ENCODE results near the gene MTHFD2. TPM values are rescaled to one million over a fixed set of nuclear protein-coding genes. Genes with fewer than 3 reads are reported as not detected.

MTHFD2 gene
- total and polyA plus RNA-seq, 2 experiments from 2014 or later, result 144 to 215 TPM

DNA sequence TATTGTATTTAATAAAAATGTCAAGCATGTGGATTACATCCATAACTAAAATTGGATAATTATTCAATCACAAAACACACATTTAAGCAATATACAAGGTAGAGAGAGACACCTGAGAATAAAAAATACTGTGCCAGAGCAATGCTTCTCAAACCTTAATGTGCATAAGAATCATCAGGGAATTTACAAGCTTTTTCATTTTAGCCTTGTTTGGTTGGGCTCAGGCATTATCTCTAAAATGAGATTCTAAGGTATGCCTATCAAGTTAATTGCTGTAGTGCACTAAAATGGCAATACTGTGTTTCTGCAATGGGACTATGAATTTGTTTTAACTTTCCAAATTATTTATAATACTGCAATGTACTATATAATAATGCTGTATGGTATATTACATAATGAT is 20.7 kb upstream of the MTHFD2 start:
- Histone ChIP-seq H3K27me3 (replicated peaks; ENCODE audit: insufficient read depth) (no peaks in the 10 kb centered on the region), H4K20me1 (ENCODE audit: insufficient read depth) (peaks cover under 1% of the 10 kb centered on the region; the same call in 1 of the 2 replicates), H3K4me3 (peak overlapping the region; percentile 89), H3K9ac (peak overlapping the region; percentile 95), H3K9me3 (ENCODE audit: low read depth) (no peaks in the 10 kb centered on the region), H3K4me2 (ENCODE audit: unreplicated experiment) (peak overlapping the region; percentile 84), H3K4me1 (ENCODE audit: insufficient read depth) (peaks cover 10% of the 10 kb centered on the region; the same call in 1 of the 2 replicates), H3F3A (ENCODE audit: insufficient read depth) (peaks cover 18% of the 10 kb centered on the region), H2AFZ (peak overlapping the region; percentile 83), H3K79me2 (ENCODE audit: insufficient read depth) (peaks cover 56% of the 10 kb centered on the region), H3K27ac (peak overlapping the region; percentile 86), H3K9me2 (ENCODE audit: insufficient read depth) (no peaks in the 10 kb centered on the region), H3K36me3 (ENCODE audit: low read depth) (no peaks in the 10 kb centered on the region)
- no peak for TF ChIP-seq EZH2 (IDR thresholded peaks at IDR 0.05; ENCODE audit: insufficient read depth, poor library complexity, severe bottlenecking)
- TF ChIP-seq EZH2phosphoT487 (IDR thresholded peaks at IDR 0.05; ENCODE audit: insufficient read depth, low read depth), result no peak
- in situ Hi-C loops (cut with MboI), result no loop called here
- peak; percentile 14 for DNase-seq

DNA sequence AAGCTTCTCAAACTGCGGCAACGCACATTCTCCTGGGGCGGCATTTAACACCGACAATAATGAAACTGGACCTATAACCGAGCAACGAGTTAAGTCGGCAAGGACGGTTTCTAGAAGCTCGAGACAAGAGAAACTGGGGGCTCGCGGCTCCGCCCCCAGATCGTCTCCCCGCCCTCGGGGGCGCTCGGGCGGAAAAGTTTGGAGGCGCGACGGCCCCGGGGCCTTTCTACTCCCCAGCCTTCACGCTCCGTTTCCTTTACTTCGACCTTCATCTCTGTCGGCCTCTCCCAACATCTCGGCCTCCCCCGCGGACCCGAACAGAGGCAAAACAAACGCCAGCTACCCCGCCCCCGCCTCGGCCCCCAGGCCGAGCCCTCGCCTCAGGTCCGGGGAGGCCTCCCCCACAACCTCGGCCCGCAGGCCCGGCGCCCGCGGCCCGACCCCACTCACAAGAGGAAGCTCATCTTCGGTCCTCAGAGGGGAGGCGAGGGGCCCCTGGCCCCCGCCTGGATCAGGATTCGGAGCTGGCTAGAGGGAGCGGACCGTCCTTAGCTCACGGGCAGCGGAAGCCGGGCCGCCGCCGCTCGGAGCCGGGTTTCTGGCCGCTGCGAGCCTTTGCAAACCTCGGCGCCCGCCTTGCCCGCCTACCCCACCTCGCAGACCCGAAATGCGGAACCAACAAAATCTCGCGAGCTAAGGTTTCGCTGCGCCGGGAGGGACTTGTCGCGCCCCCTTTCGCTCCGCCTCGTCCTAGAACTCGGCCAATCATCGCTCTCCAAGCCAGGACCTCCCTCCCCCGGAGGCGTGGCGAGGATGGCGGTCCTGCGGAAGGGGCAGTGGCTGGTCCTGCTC is 20.0 kb upstream of the MTHFD2 start, which contains the start of gene MOB1A:
Gene MOB1A, minus strand, starts transcription at position 669 of the 852 bp plus-strand sequence. Its CDS starts 205 bp downstream, at position 464.
- Histone ChIP-seq H3K9me2 (ENCODE audit: insufficient read depth) (no peaks in the 10 kb centered on the region), H3K4me3 (peak within 1 kb of the TSS; percentile 89), H3K9me3 (ENCODE audit: low read depth) (no peaks in the 10 kb centered on the region), H3K36me3 (ENCODE audit: low read depth) (no peaks in the 10 kb centered on the region), H3K27ac (peak within 1 kb of the TSS; percentile 86), H4K20me1 (ENCODE audit: insufficient read depth) (no peaks in the 10 kb centered on the region), H3K79me2 (ENCODE audit: insufficient read depth) (peaks cover 49% of the 10 kb centered on the region), H3K9ac (peak within 1 kb of the TSS; percentile 95), H3F3A (ENCODE audit: insufficient read depth) (peaks cover 18% of the 10 kb centered on the region), H3K4me2 (ENCODE audit: unreplicated experiment) (peak within 1 kb of the TSS; percentile 84), H3K4me1 (ENCODE audit: insufficient read depth) (peaks cover 10% of the 10 kb centered on the region; the same call in 1 of the 2 replicates), H3K27me3 (replicated peaks; ENCODE audit: insufficient read depth) (no peaks in the 10 kb centered on the region), H2AFZ (peak within 1 kb of the TSS; percentile 83)
- TF ChIP-seq EZH2phosphoT487 (IDR thresholded peaks at IDR 0.05; ENCODE audit: insufficient read depth, low read depth), result no peak
- TF ChIP-seq EZH2 (IDR thresholded peaks at IDR 0.05; ENCODE audit: insufficient read depth, poor library complexity, severe bottlenecking), result no peak
- in situ Hi-C loops (cut with MboI), result no loop called here
- DNase-seq, result peak; percentile 100
- 1% methylated on average over 73 to 83 of the region's 84 CpGs for WGBS, 2 experiments (ENCODE audit: low coverage in 1 of 2, low lambda C conversion rate in 2 of 2, missing lambda C conversion rate in 2 of 2)

DNA sequence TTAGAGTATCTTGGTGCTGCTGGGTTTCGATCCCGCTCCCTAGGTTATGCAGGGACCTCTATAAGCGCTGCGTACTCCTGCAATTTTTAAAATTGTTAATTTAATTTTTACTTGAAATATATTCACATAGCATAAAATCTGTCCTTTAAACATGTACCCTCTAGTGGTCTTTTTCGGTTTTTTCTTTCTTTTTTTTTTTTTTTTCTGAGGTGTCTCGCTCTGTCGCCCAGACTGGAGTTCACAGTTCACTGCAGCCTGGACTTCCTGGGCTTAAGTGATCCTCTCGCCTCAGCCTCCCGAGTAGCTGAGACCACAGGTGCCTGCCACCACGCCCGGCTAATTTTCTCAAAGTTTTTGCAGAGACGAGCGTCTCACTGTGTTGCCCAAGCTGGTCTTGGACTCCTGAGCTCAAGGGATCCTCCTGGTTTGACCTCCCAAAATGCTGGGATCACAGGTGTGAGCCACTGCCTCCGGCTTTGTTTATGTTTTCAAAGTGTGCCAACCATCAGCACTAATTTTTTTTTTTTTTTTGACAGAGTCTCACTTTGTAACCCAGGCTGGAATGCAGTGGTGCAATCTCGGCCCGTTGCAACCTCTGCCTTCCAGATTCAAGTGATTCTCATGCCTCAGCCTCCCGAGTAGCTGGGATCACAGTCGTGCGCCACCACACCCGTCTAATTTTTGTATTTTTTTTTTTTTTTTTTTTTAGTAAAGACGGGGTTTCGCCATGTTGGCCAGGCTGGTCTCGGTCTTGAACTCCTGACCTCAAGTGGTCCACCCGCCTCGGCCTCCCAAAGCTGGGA is 19.2 kb upstream of the MTHFD2 start:
- TF ChIP-seq EZH2phosphoT487 (IDR thresholded peaks at IDR 0.05; ENCODE audit: insufficient read depth, low read depth) (no peak), EZH2 (IDR thresholded peaks at IDR 0.05; ENCODE audit: insufficient read depth, poor library complexity, severe bottlenecking) (no peak)
- Histone ChIP-seq H3K9me3 (ENCODE audit: low read depth) (no peaks in the 10 kb centered on the region), H3K4me2 (ENCODE audit: unreplicated experiment) (peak overlapping the region; percentile 81), H3K9me2 (ENCODE audit: insufficient read depth) (no peaks in the 10 kb centered on the region), H3K4me1 (ENCODE audit: insufficient read depth) (peaks cover 10% of the 10 kb centered on the region; the same call in 1 of the 2 replicates), H3K36me3 (ENCODE audit: low read depth) (no peaks in the 10 kb centered on the region), H3K27me3 (replicated peaks; ENCODE audit: insufficient read depth) (no peaks in the 10 kb centered on the region), H4K20me1 (ENCODE audit: insufficient read depth) (no peaks in the 10 kb centered on the region), H3K9ac (peak overlapping the region; percentile 95), H3K27ac (no peak overlapping the region), H3K79me2 (ENCODE audit: insufficient read depth) (peaks cover 40% of the 10 kb centered on the region), H3K4me3 (peak overlapping the region; percentile 89), H3F3A (ENCODE audit: insufficient read depth) (peaks cover 18% of the 10 kb centered on the region), H2AFZ (peak overlapping the region; percentile 83)
- no peak for DNase-seq
- WGBS, 2 experiments (ENCODE audit: low coverage in 1 of 2, low lambda C conversion rate in 2 of 2, missing lambda C conversion rate in 2 of 2), result 32 to 42% methylated on average over 16 to 25 of the region's 25 CpGs
- in situ Hi-C loops (cut with MboI), result no loop called here

DNA sequence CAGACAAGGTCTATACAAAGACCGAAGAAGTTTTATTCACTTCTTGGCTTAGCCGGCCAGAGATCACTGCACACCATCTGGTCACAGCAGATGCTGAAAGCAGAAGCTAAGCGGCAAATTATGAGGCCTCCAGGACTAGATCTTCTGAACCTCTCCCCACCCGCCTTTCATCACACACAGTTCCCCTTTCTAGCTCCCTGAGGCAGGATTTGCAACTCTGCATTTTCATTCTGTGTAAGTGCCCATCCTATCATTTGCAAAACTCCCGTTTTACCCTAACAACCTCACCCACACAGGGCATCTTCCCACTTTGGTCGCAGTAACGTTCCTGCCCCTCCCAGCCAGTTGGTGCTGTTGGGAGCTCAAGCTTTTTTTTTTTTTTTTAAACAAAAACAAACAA is 16.7 kb upstream of the MTHFD2 start:
- no peaks in the 10 kb centered on the region for H3K9me2 ChIP-seq (ENCODE audit: insufficient read depth)
- no peak for TF ChIP-seq EZH2 (IDR thresholded peaks at IDR 0.05; ENCODE audit: insufficient read depth, poor library complexity, severe bottlenecking)
- no peak for TF ChIP-seq EZH2phosphoT487 (IDR thresholded peaks at IDR 0.05; ENCODE audit: insufficient read depth, low read depth)
- peaks cover 16% of the 10 kb centered on the region for H3K79me2 ChIP-seq (ENCODE audit: insufficient read depth)
- in situ Hi-C loops (cut with MboI), result no loop called here
- H3K4me2 ChIP-seq (ENCODE audit: unreplicated experiment), result no peak overlapping the region
- no peak overlapping the region for H3K27ac ChIP-seq
- WGBS, 2 experiments (ENCODE audit: low coverage in 1 of 2, low lambda C conversion rate in 2 of 2, missing lambda C conversion rate in 2 of 2), result 11 to 14% methylated on average over 7 of the region's 7 CpGs
- H3K4me1 ChIP-seq (ENCODE audit: insufficient read depth), result peaks cover 9% of the 10 kb centered on the region; the same call in 1 of the 2 replicates
- no peaks in the 10 kb centered on the region for H3K9me3 ChIP-seq (ENCODE audit: low read depth)
- no peaks in the 10 kb centered on the region for H3K36me3 ChIP-seq (ENCODE audit: low read depth)
- peak; percentile 28 for DNase-seq
- peaks cover 12% of the 10 kb centered on the region for H3F3A ChIP-seq (ENCODE audit: insufficient read depth)
- H3K4me3 ChIP-seq, result peak overlapping the region; percentile 18; the same call in 1 of the 2 replicates
- no peaks in the 10 kb centered on the region for H3K27me3 ChIP-seq (replicated peaks; ENCODE audit: insufficient read depth)
- H2AFZ ChIP-seq, result peak overlapping the region; percentile 85
- no peaks in the 10 kb centered on the region for H4K20me1 ChIP-seq (ENCODE audit: insufficient read depth)
- H3K9ac ChIP-seq, result 0 out of 2 replicates have a peak overlapping the region, but pooled peaks have one; percentile 17

Data from GM23248 (cell line).